K562 (cell line): ENCODE measurements around the gene SRRT.

ENCODE experiments used
- CREBBP ChIP-seq: IDR thresholded peaks from one replicate; pipeline ENCODE4 v1.6.1; 2012; ENCODE audit warnings: low read depth, mild to moderate bottlenecking, control low read depth, inconsistent platforms, low read length
- KLF6 ChIP-seq: fragments of 250-450 bp; sonication (Bioruptor Pico); IDR thresholded peaks from 2 replicates; pipeline ENCODE4 v1.4.0; 2020; ENCODE audit warnings: mild to moderate bottlenecking, moderate library complexity, borderline replicate concordance
- POLR2A ChIP-seq: fragments of 450-650 bp; conservative IDR thresholded peaks from 2 replicates; pipeline ENCODE4 v1.6.1; 2016
- RAD51 ChIP-seq: fragments of 450-650 bp; IDR thresholded peaks from 2 replicates; pipeline ENCODE4 v1.7.1; 2016; ENCODE audit warnings: low read depth, mild to moderate bottlenecking, borderline replicate concordance
- ZBTB34 ChIP-seq: fragments of 250-450 bp; sonication (Bioruptor Pico); IDR thresholded peaks from 2 replicates; pipeline ENCODE4 v1.8.0; 2021; ENCODE audit warnings: mild to moderate bottlenecking, moderate library complexity
- ZNF77 ChIP-seq: fragments of 250-450 bp; sonication (Bioruptor Pico); IDR thresholded peaks from 2 replicates; pipeline ENCODE4 v1.5.0; 2020
- TF ChIP-seq, protein P1 (sequence below): fragments of 450-650 bp; IDR thresholded peaks from 2 replicates; pipeline ENCODE4 v1.6.1; 2016; ENCODE audit warnings: low read depth, mild to moderate bottlenecking, moderate library complexity
- TF ChIP-seq, protein P2 (sequence below), 3 experiments: IDR thresholded peaks in 2 of 3; conservative IDR thresholded peaks in 1 of 3; 2 replicates each; pipeline ENCODE4 v1.5.1; 2011 to 2012; ENCODE audit warnings: low read length in 3 of 3, mild to moderate bottlenecking in 3 of 3, control low read depth in 2 of 3, improper control_type of control experiment in 1 of 3, inconsistent platforms in 1 of 3, low read depth in 1 of 3, mixed read lengths in 1 of 3, moderate library complexity in 1 of 3; ENCODE audit not compliant: insufficient read depth in 2 of 3

DNA sequence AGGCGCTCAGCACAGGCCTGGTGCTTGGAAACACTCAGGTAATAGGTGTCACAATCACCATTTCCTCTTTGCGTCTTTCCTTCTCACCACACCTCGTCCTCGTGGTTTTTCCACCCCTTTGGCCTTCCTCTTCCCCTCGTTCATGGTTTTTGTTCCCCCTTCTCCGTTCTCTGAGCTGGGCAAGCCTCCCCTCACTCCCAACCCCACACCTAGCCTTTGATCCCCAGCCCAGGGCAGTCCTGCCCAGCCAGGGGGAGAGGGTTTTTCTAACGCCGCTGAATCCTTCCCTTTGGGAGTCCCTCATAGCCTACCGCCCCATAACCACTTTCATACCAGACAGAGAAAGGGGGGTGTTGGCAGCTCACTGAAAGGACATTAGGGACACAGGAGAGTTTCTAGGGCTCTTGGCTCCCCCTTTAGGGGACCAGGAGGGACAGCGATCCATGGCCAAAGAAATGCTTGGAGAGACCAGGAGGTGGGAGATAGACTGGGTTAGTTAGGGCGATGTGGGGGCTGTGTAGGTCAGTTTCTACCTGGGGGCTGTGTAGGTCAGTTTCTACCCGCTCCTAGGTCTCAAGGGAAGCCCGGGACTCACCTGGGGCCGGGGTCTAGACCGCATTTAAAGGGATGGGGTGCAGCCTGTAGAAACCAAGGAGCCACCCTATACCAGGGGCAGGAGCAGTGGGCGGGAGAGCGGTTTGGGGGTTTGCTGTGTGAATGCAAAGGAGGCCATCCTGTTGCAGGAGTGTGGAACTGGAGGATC, 49.0 kb upstream of the SRRT start:
- TF ChIP-seq CREBBP (no peak), ZBTB34 (CRISPR knock-in tag) (no peak), RAD51 (no peak), ZNF77 (CRISPR knock-in tag) (no peak), POLR2A (no peak), KLF6 (no peak)
- TF ChIP-seq, protein P1, sequence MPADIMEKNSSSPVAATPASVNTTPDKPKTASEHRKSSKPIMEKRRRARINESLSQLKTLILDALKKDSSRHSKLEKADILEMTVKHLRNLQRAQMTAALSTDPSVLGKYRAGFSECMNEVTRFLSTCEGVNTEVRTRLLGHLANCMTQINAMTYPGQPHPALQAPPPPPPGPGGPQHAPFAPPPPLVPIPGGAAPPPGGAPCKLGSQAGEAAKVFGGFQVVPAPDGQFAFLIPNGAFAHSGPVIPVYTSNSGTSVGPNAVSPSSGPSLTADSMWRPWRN = no peak
- TF ChIP-seq, protein P2, sequence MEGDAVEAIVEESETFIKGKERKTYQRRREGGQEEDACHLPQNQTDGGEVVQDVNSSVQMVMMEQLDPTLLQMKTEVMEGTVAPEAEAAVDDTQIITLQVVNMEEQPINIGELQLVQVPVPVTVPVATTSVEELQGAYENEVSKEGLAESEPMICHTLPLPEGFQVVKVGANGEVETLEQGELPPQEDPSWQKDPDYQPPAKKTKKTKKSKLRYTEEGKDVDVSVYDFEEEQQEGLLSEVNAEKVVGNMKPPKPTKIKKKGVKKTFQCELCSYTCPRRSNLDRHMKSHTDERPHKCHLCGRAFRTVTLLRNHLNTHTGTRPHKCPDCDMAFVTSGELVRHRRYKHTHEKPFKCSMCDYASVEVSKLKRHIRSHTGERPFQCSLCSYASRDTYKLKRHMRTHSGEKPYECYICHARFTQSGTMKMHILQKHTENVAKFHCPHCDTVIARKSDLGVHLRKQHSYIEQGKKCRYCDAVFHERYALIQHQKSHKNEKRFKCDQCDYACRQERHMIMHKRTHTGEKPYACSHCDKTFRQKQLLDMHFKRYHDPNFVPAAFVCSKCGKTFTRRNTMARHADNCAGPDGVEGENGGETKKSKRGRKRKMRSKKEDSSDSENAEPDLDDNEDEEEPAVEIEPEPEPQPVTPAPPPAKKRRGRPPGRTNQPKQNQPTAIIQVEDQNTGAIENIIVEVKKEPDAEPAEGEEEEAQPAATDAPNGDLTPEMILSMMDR (IDR thresholded peaks at IDR 0.05 in 2 of 3, conservative IDR thresholded peaks at IDR 0.05 in 1 of 3; ENCODE audit: insufficient read depth in 2 of 3, low read depth in 1 of 3, low read length in 3 of 3) = peak; percentile 78 to 86 (median 80)
